WTC11 (cell line): Measurements from ENCODE around the gene TMEM156. TPM values are rescaled to one million over a fixed set of nuclear protein-coding genes. Genes with fewer than 3 reads are reported as not detected.

ENCODE experiments used
- ATAC-seq: fragments of 200-7000 bp; cut with Tn5 transposase; 2 replicates; pipeline ENCODE4 v1.10.0; 2021; ENCODE audit warnings: mild to moderate bottlenecking, moderate library complexity
- CTCF ChIA-PET: fragments of 300-600 bp; sonication (Branson Sonifier 250); formaldehyde crosslinking; loops from one replicate; lab custom pipeline; 2021; ENCODE audit warnings: antibody characterized with exemption; lab: Charles Lee
- POLR2A ChIA-PET: fragments of 350-600 bp; sonication (Branson Sonifier 250); formaldehyde crosslinking; loops from one replicate; lab custom pipeline; 2021; ENCODE audit warnings: antibody characterized with exemption; lab: Charles Lee
- DNase-seq: peaks from one replicate; pipeline ENCODE4 v3.0.0; 2021; ENCODE audit warnings: low spot score
- H3K27ac Mint-ChIP-seq: 2 replicates; pipeline ENCODE4 v1.8.0; 2021; ENCODE audit warnings: mixed read lengths
- H3K27me3 Mint-ChIP-seq: 2 replicates; pipeline ENCODE4 v1.8.0; 2021; ENCODE audit warnings: low read depth, mild to moderate bottlenecking, moderate library complexity, mixed read lengths
- H3K36me3 Mint-ChIP-seq: 2 replicates; pipeline ENCODE4 v1.8.0; 2021; ENCODE audit warnings: mixed read lengths
- H3K4me1 Mint-ChIP-seq: 2 replicates; pipeline ENCODE4 v1.8.0; 2022; ENCODE audit warnings: mixed read lengths
- H3K4me3 Mint-ChIP-seq: 2 replicates; pipeline ENCODE4 v1.8.0; 2021; ENCODE audit warnings: mild to moderate bottlenecking, moderate library complexity, mixed read lengths
- H3K9me3 Mint-ChIP-seq: 2 replicates; pipeline ENCODE4 v1.8.0; 2021; ENCODE audit warnings: mixed read lengths
- ATF2 ChIP-seq: sonication (generic); formaldehyde crosslinking; IDR thresholded peaks from 2 replicates; pipeline ENCODE4 v1.8.1; 2022; ENCODE audit warnings: low read depth, missing genetic modification reagents, borderline replicate concordance
- CREB1 ChIP-seq: sonication (generic); formaldehyde crosslinking; IDR thresholded peaks from 2 replicates; pipeline ENCODE4 v1.8.0; 2023; ENCODE audit warnings: mild to moderate bottlenecking, missing genetic modification reagents
- E2F1 ChIP-seq: sonication (generic); formaldehyde crosslinking; IDR thresholded peaks from 2 replicates; pipeline ENCODE4 v1.8.0; 2022; ENCODE audit warnings: mild to moderate bottlenecking, missing genetic modification reagents
- FOXK1 ChIP-seq: sonication (generic); formaldehyde crosslinking; IDR thresholded peaks from 2 replicates; pipeline ENCODE4 v1.8.0; 2022; ENCODE audit warnings: mild to moderate bottlenecking, moderate library complexity, missing genetic modification reagents
- GRHL2 ChIP-seq: fragments of 250-450 bp; sonication (Bioruptor Pico); IDR thresholded peaks from 2 replicates; pipeline ENCODE4 v1.8.0; 2022; ENCODE audit warnings: mild to moderate bottlenecking, moderate library complexity; ENCODE audit not compliant: insufficient replicate concordance, severe bottlenecking
- JAZF1 ChIP-seq: fragments of 250-450 bp; sonication (Bioruptor Pico); IDR thresholded peaks from 2 replicates; pipeline ENCODE4 v1.9.0; 2021; ENCODE audit warnings: moderate library complexity, mild to moderate bottlenecking, inconsistent platforms
- JUN ChIP-seq: sonication (generic); formaldehyde crosslinking; IDR thresholded peaks from 2 replicates; pipeline ENCODE4 v1.8.0; 2023; ENCODE audit warnings: mild to moderate bottlenecking, missing genetic modification reagents
- NFE2L1 ChIP-seq: sonication (generic); formaldehyde crosslinking; IDR thresholded peaks from 2 replicates; pipeline ENCODE4 v1.8.1; 2023; ENCODE audit warnings: missing genetic modification reagents
- NR1H2 ChIP-seq: sonication (generic); formaldehyde crosslinking; IDR thresholded peaks from 2 replicates; pipeline ENCODE4 v1.9.0; 2021; ENCODE audit warnings: mild to moderate bottlenecking, moderate library complexity, missing genetic modification reagents
- PREB ChIP-seq: sonication (generic); formaldehyde crosslinking; IDR thresholded peaks from 2 replicates; pipeline ENCODE4 v1.8.1; 2022; ENCODE audit warnings: mild to moderate bottlenecking, missing genetic modification reagents, moderate library complexity, borderline replicate concordance
- TCF7 ChIP-seq: sonication (generic); formaldehyde crosslinking; IDR thresholded peaks from 2 replicates; pipeline ENCODE4 v1.8.0; 2022; ENCODE audit warnings: mild to moderate bottlenecking, low read depth, missing genetic modification reagents, moderate library complexity
- USF2 ChIP-seq: sonication (generic); formaldehyde crosslinking; IDR thresholded peaks from 2 replicates; pipeline ENCODE4 v1.8.1; 2023; ENCODE audit warnings: mild to moderate bottlenecking, missing genetic modification reagents, moderate library complexity
- ZBTB43 ChIP-seq: sonication (generic); formaldehyde crosslinking; IDR thresholded peaks from 2 replicates; pipeline ENCODE4 v1.8.1; 2023; ENCODE audit warnings: mild to moderate bottlenecking, missing genetic modification reagents
- ZNF232 ChIP-seq: sonication (generic); formaldehyde crosslinking; IDR thresholded peaks from 2 replicates; pipeline ENCODE4 v1.8.0; 2022; ENCODE audit warnings: mild to moderate bottlenecking, missing genetic modification reagents
- ZNF317 ChIP-seq: sonication (generic); formaldehyde crosslinking; IDR thresholded peaks from 2 replicates; pipeline ENCODE4 v1.8.1; 2023; ENCODE audit warnings: low read depth, mild to moderate bottlenecking, moderate library complexity, missing genetic modification reagents, borderline replicate concordance
- ZNF396 ChIP-seq: fragments of 250-450 bp; sonication (Bioruptor Pico); IDR thresholded peaks from 2 replicates; pipeline ENCODE4 v1.8.0; 2021; ENCODE audit warnings: mild to moderate bottlenecking, moderate library complexity, borderline replicate concordance
- ZNF671 ChIP-seq: fragments of 250-450 bp; sonication (Bioruptor Pico); IDR thresholded peaks from 2 replicates; pipeline ENCODE4 v1.8.0; 2021; ENCODE audit warnings: mild to moderate bottlenecking
- total RNA-seq: library from RNA; stranded (reverse); gene quantifications from 3 replicates; pipeline ENCODE4 v1.2.3, GENCODE V29; 2021
- TF ChIP-seq, protein P1 (sequence below): sonication (generic); formaldehyde crosslinking; IDR thresholded peaks from 2 replicates; pipeline ENCODE4 v1.8.1; 2023; ENCODE audit warnings: mild to moderate bottlenecking, moderate library complexity, missing genetic modification reagents
- TF ChIP-seq, protein P2 (sequence below): fragments of 250-450 bp; sonication (Bioruptor Pico); IDR thresholded peaks from 2 replicates; pipeline ENCODE4 v1.9.0; 2021; ENCODE audit warnings: mild to moderate bottlenecking

Gene TMEM156
- total RNA-seq, 1 experiment from 2014 or later, result 0.24 TPM

DNA sequence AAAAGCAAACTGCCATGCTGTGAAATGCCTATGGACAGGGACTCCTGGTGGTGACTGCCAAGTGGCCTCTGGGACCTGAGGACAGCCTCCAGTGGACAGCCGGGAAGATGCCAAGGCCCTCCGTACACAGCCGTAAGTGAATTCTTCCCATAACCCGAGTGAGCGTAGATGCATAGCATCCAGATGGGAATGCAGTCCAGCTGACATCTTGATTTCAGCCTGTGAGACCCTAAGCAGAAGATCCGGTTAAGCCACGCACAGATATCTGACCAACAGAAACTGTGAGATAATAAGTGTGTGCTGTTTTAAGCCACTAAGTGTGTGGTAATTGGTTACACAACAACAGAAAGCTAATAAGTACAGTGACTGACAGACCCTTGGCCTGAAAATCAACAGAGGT lies 55.9 kb downstream of the TMEM156 start (continued):
- TF ChIP-seq, protein P1, sequence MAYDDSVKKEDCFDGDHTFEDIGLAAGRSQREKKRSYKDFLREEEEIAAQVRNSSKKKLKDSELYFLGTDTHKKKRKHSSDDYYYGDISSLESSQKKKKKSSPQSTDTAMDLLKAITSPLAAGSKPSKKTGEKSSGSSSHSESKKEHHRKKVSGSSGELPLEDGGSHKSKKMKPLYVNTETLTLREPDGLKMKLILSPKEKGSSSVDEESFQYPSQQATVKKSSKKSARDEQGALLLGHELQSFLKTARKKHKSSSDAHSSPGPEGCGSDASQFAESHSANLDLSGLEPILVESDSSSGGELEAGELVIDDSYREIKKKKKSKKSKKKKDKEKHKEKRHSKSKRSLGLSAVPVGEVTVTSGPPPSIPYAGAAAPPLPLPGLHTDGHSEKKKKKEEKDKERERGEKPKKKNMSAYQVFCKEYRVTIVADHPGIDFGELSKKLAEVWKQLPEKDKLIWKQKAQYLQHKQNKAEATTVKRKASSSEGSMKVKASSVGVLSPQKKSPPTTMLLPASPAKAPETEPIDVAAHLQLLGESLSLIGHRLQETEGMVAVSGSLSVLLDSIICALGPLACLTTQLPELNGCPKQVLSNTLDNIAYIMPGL, result no peak
- TF ChIP-seq ZNF671 (CRISPR knock-in tag) (no peak), JUN (no peak), GRHL2 (no peak), ZNF232 (CRISPR knock-in tag) (no peak), E2F1 (CRISPR knock-in tag) (no peak)

DNA sequence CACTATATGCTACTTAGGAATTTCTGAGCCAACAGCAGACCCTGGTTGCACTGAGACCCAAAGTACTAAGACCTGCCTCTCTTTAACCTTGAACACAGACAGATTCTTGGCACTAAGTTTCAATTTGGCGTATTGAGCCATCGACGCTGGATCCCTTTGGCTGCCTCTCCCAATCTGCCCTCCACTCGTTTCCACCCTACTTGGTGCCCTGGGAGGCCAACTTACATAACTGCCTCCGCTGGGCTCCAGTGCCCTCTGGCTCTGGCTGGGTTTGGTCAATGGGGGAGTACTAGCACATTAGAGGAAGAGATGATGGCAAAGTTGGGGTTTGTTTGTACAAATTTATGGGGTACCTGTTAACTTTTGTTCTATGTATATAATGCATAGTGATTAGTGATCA lies 63.5 kb downstream of the TMEM156 start:
- POLR2A ChIA-PET, result no interaction called here
- CTCF ChIA-PET, result no interaction called here
- TF ChIP-seq ZNF317 (CRISPR knock-in tag) (no peak), ZBTB43 (CRISPR knock-in tag) (no peak), ATF2 (CRISPR knock-in tag) (no peak), NFE2L1 (CRISPR knock-in tag) (no peak), PREB (CRISPR knock-in tag) (no peak), ZNF396 (CRISPR knock-in tag) (no peak), TCF7 (CRISPR knock-in tag) (no peak), USF2 (CRISPR knock-in tag) (no peak), CREB1 (CRISPR knock-in tag) (no peak), GRHL2 (no peak), JAZF1 (no peak), NR1H2 (CRISPR knock-in tag) (no peak), FOXK1 (CRISPR knock-in tag) (no peak)
- TF ChIP-seq, protein P2, sequence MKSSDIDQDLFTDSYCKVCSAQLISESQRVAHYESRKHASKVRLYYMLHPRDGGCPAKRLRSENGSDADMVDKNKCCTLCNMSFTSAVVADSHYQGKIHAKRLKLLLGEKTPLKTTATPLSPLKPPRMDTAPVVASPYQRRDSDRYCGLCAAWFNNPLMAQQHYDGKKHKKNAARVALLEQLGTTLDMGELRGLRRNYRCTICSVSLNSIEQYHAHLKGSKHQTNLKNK (CRISPR knock-in tag), result no peak
- Mint-ChIP-seq H3K9me3 (no peaks in the 10 kb centered on the region), H3K27ac (no peak overlapping the region), H3K27me3 (no peaks in the 10 kb centered on the region), H3K4me3 (no peak overlapping the region), H3K36me3 (no peaks in the 10 kb centered on the region), H3K4me1 (0 out of 2 replicates have a peak, but pooled peaks cover 5% of the 10 kb centered on the region)
- ATAC-seq (no peak), DNase-seq (no peak)
